Measurements from ENCODE around the gene C2CD4C. TPM values are rescaled to one million over a fixed set of nuclear protein-coding genes. Genes with fewer than 3 reads are reported as not detected.
"Not testable (repeated sequence)": the region's sequence is repeated elsewhere in the genome, so short reads cannot be mapped to it uniquely, and the experiment has no call there.

Gene C2CD4C
- total RNA-seq, 1 experiment from 2014 or later, result 1.8 TPM

DNA sequence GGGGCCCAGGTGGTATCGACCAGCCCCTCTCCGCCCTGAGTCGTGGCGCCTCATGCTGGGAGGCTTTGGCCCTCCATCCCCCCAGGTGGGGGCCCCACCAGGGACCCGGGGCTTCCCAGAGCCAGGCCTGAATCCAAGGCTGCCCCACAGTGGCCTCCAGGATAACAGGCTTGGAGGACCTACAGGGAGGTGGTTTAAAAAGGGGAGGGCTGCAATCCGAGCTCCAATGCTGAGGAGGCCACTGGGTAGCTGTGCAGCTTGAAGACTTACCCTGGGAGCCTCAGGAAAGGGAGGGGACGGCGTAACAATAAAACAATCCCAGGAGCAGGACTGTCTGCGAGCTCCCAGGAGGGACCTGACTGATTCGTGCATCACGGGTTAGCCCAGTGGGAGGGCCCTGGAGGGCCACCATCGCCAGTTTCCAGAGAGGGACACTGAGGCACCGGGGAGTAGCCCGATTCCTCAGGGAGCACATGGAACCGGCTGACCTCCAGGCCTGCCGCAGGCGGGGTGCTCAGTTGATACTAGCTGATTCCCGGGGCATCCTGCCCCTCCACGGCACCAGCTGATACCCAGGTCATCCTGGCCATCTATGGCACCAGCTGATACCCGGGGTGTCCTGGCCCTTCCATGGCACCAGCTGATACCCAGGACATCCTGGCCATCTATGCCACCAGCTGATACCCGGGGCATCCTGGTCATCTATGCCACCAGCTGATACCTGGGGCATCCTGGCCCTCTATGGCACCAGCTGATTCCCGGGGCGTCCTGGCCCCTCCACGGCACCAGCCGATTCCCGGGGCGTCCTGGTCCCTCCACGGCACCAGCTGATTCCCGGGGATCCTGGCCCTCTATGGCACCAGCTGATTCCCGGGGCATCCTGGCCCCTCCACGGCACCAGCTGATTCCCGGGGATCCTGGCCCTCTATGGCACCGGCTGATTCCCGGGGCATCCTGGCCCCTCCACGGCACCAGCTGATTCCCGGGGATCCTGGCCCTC lies 3.7 kb upstream of the C2CD4C start:
- intact Hi-C loops (cut with micrococcal nuclease; ENCODE audit: unreplicated experiment), result no loop called here
- no TSS peak for BruUV-seq (replicated peaks)
- no peak for DNase-seq (ENCODE audit: low spot score)
- Histone ChIP-seq H3K36me3 (ENCODE audit: insufficient read depth, low read length, poor library complexity, severe bottlenecking) (no peaks in the 10 kb centered on the region), H3K9me3 (ENCODE audit: low read depth, low read length, poor library complexity, severe bottlenecking) (no peaks in the 10 kb centered on the region), H3K27me3 (replicated peaks; ENCODE audit: insufficient read depth, low read depth, low read length, poor library complexity) (peaks cover 7% of the 10 kb centered on the region), H3K4me1 (ENCODE audit: insufficient read depth, low read length, poor library complexity, severe bottlenecking) (peaks cover 7% of the 10 kb centered on the region), H3K27ac (ENCODE audit: low read depth, low read length, poor library complexity, severe bottlenecking) (no peak overlapping the region), H3K4me3 (ENCODE audit: low read depth, low read length, poor library complexity, severe bottlenecking) (no peak overlapping the region)
- ChIA-PET CTCF (interaction anchor here (1.0 kb wide), 1 partner anchor 98 kb away, joined by 3 read pairs; no protein-coding TSS in a partner anchor), POLR2A (ENCODE audit: low non-redundant PET) (interaction anchor here (0.7 kb wide), 1 partner anchor 66 kb away, joined by 4 read pairs; no protein-coding TSS in a partner anchor)
- TF ChIP-seq, protein P1, sequence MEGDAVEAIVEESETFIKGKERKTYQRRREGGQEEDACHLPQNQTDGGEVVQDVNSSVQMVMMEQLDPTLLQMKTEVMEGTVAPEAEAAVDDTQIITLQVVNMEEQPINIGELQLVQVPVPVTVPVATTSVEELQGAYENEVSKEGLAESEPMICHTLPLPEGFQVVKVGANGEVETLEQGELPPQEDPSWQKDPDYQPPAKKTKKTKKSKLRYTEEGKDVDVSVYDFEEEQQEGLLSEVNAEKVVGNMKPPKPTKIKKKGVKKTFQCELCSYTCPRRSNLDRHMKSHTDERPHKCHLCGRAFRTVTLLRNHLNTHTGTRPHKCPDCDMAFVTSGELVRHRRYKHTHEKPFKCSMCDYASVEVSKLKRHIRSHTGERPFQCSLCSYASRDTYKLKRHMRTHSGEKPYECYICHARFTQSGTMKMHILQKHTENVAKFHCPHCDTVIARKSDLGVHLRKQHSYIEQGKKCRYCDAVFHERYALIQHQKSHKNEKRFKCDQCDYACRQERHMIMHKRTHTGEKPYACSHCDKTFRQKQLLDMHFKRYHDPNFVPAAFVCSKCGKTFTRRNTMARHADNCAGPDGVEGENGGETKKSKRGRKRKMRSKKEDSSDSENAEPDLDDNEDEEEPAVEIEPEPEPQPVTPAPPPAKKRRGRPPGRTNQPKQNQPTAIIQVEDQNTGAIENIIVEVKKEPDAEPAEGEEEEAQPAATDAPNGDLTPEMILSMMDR (conservative IDR thresholded peaks at IDR 0.05; ENCODE audit: low read depth, low read length), result no peak
- TF ChIP-seq EZH2 (IDR thresholded peaks at IDR 0.05; ENCODE audit: borderline replicate concordance, low read depth, low read length, poor library complexity, severe bottlenecking), result no peak

GRCh38 chr19:411723-412355 lies 2.9 kb upstream of the C2CD4C start:
- H3K27me3 ChIP-seq (replicated peaks; ENCODE audit: insufficient read depth, low read depth, low read length, poor library complexity), result peaks cover 7% of the 10 kb centered on the region
- no peak for TF ChIP-seq EZH2 (IDR thresholded peaks at IDR 0.05; ENCODE audit: borderline replicate concordance, low read depth, low read length, poor library complexity, severe bottlenecking)
- TF ChIP-seq, protein P1 (conservative IDR thresholded peaks at IDR 0.05; ENCODE audit: low read depth, low read length), result no peak
- DNase-seq (ENCODE audit: low spot score), result no peak
- no peaks in the 10 kb centered on the region for H3K36me3 ChIP-seq (ENCODE audit: insufficient read depth, low read length, poor library complexity, severe bottlenecking)
- no TSS peak for BruUV-seq (replicated peaks)
- POLR2A ChIA-PET (ENCODE audit: low non-redundant PET), result no interaction called here
- peaks cover 7% of the 10 kb centered on the region for H3K4me1 ChIP-seq (ENCODE audit: insufficient read depth, low read length, poor library complexity, severe bottlenecking)
- no peak overlapping the region for H3K27ac ChIP-seq (ENCODE audit: low read depth, low read length, poor library complexity, severe bottlenecking)
- intact Hi-C loops (cut with micrococcal nuclease; ENCODE audit: unreplicated experiment), result no loop called here
- CTCF ChIA-PET, result interaction anchor here (1.0 kb wide), 1 partner anchor 98 kb away, joined by 3 read pairs; no protein-coding TSS in a partner anchor
- no peak overlapping the region for H3K4me3 ChIP-seq (ENCODE audit: low read depth, low read length, poor library complexity, severe bottlenecking)
- no peaks in the 10 kb centered on the region for H3K9me3 ChIP-seq (ENCODE audit: low read depth, low read length, poor library complexity, severe bottlenecking)

DNA sequence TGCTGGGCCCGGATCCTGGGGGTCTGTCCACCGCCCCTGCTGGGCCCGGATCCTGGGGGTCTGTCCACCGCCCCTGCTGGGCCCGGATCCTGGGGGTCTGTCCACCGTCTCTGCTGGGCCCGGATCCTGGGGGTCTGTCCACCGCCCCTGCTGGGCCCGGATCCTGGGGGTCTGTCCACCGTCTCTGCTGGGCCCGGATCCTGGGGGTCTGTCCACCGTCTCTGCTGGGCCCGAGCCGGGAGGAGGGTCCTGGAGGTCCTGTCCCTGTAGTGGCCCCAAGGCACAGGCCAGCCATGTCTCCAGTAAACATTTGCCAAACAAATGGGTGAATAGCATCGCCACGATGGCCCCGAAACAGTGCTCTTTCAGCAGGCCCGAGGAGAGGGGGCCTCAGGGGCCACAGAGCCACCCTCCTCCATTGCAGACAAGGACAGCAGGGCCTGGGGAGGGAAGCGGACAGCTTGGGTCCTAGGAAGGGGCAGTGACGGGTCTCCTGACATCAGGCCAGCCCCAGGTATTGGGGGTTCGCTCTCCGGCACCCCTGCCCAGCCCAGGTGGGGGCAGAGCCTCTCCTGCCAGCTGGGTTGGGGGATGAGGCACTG lies 2.3 kb upstream of the C2CD4C start:
- H3K36me3 ChIP-seq (ENCODE audit: insufficient read depth, low read length, poor library complexity, severe bottlenecking); CTCF ChIA-PET: not testable (repeated sequence)

More for the DNA sequence above, 2.3 kb upstream of the C2CD4C start:
- H3K4me1 ChIP-seq (ENCODE audit: insufficient read depth, low read length, poor library complexity, severe bottlenecking); DNase-seq (ENCODE audit: low spot score); BruUV-seq (replicated peaks); H3K9me3 ChIP-seq (ENCODE audit: low read depth, low read length, poor library complexity, severe bottlenecking); H3K27ac ChIP-seq (ENCODE audit: low read depth, low read length, poor library complexity, severe bottlenecking); POLR2A ChIA-PET (ENCODE audit: low non-redundant PET); H3K27me3 ChIP-seq (replicated peaks; ENCODE audit: insufficient read depth, low read depth, low read length, poor library complexity); intact Hi-C loops (cut with micrococcal nuclease; ENCODE audit: unreplicated experiment); H3K4me3 ChIP-seq (ENCODE audit: low read depth, low read length, poor library complexity, severe bottlenecking): not testable (repeated sequence)

Measured in A673 (cell line).